D721Med (cell line): Measurements from ENCODE around the gene C3.
"Not testable (repeated sequence)": the region's sequence is repeated elsewhere in the genome, so short reads cannot be mapped to it uniquely, and the experiment has no call there.

ENCODE experiments used
- DNase-seq: peaks from one replicate; pipeline ENCODE4 v3.0.0; 2011; ENCODE audit warnings: low spot score; ENCODE audit not compliant: insufficient read length
- FAIRE-seq: peaks from 2 replicates; lab custom pipeline; 2011; peaks lifted over from hg19 to GRCh38; lab: Jason Lieb, UNC
- TF ChIP-seq, protein P1 (sequence below): IDR thresholded peaks from 2 replicates; pipeline ENCODE4 v1.5.1; 2012; ENCODE audit warnings: mild to moderate bottlenecking, control low read depth; ENCODE audit not compliant: insufficient read depth; ENCODE audit errors: missing control alignments

C3 gene

DNA sequence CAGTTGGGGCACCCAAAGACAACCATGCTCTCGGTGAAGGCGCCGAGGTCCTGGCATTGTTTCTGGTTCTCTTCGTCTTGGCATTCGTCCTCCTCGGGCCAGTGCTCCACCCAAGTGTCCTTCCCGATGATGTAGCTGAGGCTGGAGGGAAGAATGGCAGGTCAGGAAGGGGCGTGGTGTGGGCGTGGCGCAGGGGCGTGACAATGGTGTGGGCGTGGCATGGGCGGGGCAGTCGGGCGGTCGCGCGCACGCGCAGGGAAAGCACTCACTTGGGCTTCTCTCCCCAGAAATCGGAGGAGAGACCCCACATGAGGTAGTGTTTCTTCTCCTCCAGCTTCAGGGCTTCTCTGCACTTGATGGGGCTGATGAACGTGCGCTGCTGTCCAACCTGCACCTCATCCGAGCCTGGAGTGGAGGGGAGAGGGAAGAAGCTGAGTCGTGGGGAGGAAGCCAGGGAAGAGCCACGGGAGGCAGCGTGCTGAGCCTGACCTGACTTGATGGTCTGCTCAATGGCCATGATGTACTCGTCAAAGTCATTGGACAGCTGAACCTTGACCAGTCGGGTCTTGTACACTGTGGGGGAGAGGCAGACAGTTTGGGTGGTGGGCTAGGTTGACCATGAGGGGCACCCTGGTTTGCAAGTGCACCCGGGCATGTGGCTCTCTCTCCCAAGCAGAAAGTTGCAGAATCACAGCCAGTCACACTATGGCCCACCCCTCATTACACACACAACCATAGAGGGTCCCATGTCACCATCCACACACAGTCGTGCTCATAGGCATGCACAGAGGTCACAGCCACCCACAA is 42.4 kb downstream of the C3 start:
- FAIRE-seq (no peak), DNase-seq (no peak)
- TF ChIP-seq, protein P1, sequence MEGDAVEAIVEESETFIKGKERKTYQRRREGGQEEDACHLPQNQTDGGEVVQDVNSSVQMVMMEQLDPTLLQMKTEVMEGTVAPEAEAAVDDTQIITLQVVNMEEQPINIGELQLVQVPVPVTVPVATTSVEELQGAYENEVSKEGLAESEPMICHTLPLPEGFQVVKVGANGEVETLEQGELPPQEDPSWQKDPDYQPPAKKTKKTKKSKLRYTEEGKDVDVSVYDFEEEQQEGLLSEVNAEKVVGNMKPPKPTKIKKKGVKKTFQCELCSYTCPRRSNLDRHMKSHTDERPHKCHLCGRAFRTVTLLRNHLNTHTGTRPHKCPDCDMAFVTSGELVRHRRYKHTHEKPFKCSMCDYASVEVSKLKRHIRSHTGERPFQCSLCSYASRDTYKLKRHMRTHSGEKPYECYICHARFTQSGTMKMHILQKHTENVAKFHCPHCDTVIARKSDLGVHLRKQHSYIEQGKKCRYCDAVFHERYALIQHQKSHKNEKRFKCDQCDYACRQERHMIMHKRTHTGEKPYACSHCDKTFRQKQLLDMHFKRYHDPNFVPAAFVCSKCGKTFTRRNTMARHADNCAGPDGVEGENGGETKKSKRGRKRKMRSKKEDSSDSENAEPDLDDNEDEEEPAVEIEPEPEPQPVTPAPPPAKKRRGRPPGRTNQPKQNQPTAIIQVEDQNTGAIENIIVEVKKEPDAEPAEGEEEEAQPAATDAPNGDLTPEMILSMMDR, result no peak

DNA sequence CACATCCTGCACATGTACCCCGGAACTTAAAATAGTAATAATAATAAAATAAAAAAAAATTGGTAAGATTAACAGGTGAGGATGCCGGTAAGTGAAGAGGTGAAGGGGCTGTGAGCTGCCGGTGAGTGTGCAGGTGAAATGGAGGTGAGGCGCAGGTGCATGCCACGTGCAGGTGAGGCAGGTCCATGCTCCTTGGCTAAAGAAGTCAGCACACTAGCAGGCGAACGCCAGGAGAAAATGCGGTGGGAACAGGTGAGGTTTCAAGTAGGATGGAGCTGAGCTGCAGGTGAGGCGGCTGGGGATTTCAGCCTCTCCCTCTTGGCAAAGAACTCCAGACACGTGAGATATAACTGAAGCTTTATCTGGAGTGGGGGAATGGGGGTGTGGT is 43.0 kb downstream of the C3 start:
- TF ChIP-seq, protein P1, result no peak
- FAIRE-seq, result no peak
- no peak for DNase-seq

DNA sequence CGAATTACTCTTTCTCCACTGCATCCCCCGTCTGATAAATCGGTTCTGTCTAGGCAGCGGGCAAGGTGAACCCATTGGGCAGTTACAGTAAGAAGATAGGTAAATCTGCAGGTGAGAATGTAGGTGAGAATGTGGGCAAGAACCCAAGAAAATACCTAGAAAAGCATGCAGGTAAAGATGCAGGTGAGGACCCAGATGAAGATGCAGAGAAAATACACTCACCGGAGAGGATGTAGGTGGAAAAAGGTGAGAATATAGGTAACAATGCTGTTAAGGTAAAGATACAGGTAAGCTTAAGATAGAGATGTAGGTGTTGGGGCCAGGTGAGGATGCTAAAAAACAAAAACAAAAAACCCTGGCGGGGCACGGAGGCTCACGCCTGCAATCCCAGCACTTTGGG is 44.2 kb downstream of the C3 start:
- FAIRE-seq (no peak), DNase-seq (no peak)
- TF ChIP-seq, protein P1, result no peak

DNA sequence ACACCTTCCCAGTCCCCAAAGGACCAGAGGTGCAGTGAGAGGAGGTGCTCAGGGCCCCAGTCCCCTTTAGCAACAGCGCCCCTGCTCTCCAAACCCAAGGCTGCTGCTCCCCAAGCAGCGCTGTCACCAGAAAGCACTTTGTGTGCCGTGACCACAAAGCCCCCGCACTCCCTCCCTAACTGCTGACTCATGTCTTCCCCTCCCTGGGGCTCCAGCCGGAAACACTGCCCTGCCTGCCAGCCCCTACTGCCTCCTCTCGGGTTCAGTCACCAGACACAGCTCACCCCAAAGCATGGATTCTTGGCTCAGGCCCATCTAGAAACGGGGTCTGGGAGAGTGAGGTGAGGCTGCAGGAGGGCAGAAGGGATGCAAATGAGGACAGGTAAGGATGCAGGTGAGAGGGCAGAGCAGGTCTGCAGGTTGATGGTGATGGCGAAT is 45.6 kb downstream of the C3 start:
- DNase-seq, result no peak
- no peak for FAIRE-seq
- TF ChIP-seq, protein P1, result no peak

DNA sequence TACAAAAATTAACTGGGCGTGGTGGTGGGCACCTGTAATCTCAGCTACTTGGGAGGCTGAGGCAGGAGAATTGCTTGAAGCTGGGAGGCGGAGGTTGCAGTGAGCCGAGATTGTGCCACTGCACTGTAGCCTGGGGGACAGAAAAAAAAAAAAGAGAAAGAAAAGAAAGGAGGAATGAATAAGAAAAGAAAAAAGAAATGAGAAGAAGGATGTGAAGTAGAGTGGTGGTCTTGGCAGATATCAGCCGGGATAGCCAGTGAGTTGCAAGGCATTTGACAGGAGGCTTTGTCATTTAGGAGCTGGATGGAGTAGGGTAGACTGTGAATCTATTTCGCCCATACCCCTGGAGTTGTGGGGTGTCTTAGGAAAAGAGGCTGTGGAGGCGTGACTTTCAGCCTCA is 46.0 kb downstream of the C3 start:
- FAIRE-seq, DNase-seq: not testable (repeated sequence)

DNA sequence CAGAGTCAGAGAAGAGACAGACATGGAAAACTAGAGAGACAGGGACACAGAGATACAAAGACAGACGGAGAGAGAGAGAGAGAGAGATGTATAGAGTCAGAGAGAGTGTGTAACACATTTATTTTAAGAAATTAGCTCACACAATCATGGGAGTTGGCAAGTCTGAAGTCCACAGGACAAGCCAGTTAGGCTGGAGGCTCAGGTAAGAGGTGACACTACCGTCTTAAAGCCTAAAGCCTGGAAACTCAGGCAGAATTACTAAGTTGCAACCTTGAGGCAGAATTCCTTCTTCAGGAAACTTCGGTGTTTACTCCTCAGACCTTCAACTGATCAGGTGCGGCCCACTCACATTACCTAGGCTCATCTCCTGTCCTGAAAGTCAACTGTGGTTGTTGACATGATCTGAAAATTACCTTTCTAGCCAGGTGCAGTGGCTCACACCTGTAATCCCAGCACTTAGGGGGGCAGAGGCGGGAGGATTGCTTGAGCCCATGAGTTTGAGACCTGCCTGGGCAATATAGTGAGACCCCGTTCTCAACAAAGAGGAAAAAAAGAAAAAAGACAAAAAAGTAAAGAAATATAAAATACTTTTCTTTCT is 47.7 kb downstream of the C3 start:
- FAIRE-seq (no peak), DNase-seq (no peak)
- TF ChIP-seq, protein P1, result no peak

DNA sequence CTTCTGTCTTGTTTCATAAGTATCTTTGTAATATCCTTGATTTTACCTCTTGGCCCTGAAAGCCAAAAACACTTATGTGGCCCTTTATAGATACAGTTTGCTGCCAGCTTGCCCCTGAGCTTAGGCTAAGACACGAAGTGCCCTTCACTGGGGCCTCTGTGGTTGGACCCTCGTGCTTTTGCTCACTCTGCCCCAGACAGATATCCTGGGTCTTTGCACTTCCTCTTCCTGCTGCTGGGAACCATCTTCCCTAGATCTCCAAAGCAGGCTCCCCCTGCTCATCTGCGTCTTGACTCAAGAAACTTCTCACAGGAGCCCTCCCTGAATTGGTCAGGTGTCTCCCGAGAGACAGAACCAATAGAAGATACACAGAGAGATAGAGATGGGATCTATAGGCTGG is 48.5 kb downstream of the C3 start:
- TF ChIP-seq, protein P1, result no peak
- FAIRE-seq (no peak), DNase-seq (no peak)
